ENCODE data around the gene TRIM43B. TPM values are rescaled to one million over a fixed set of nuclear protein-coding genes. Genes with fewer than 3 reads are reported as not detected.
"Not testable (repeated sequence)": the region's sequence is repeated elsewhere in the genome, so short reads cannot be mapped to it uniquely, and the experiment has no call there.

The TRIM43B gene
- total RNA-seq, 1 donor from 2014 or later, result 0.91 TPM

- Histone ChIP-seq H3K4me2 (ENCODE audit: low read length) (no peak overlapping the region), H4K20me1 (ENCODE audit: insufficient read depth, low read length) (no peaks in the 10 kb centered on the region), H3K9me3 (ENCODE audit: insufficient read depth, low read depth, low read length) (no peaks in the 10 kb centered on the region), H3K27ac (ENCODE audit: low read depth, low read length) (no peak overlapping the region), H3K4me3 (ENCODE audit: insufficient read depth, low read depth, low read length) (no peak overlapping the region), H3K79me2 (ENCODE audit: insufficient read depth, low read length) (no peaks in the 10 kb centered on the region), H3K36me3 (ENCODE audit: insufficient read depth, low read length) (no peaks in the 10 kb centered on the region), H2AFZ (ENCODE audit: low read depth, low read length) (no peak overlapping the region), H3K4me1 (ENCODE audit: insufficient read depth, low read length) (no peaks in the 10 kb centered on the region), H3K9ac (ENCODE audit: low read length) (no peak overlapping the region), H3K27me3 (ENCODE audit: insufficient read depth, low read length) (no peaks in the 10 kb centered on the region)
- Mint-ChIP-seq H3K4me3 (ENCODE audit: unreplicated experiment) (no peak overlapping the region), H3K36me3 (ENCODE audit: low read depth, unreplicated experiment) (no peaks in the 10 kb centered on the region), H3K27me3 (ENCODE audit: low read depth, unreplicated experiment) (no peaks in the 10 kb centered on the region), H3K4me1 (ENCODE audit: low read depth, unreplicated experiment) (no peaks in the 10 kb centered on the region), H3K9me3 (ENCODE audit: unreplicated experiment) (no peaks in the 10 kb centered on the region), H3K27ac (ENCODE audit: unreplicated experiment) (no peak overlapping the region)
- DNase-seq (ENCODE audit: low read depth), result no peak
- no peak for TF ChIP-seq CTCF (IDR thresholded peaks at IDR 0.05; ENCODE audit: insufficient read depth, low read depth, low read length)
- no peak for FAIRE-seq
Measured at GRCh38 chr2:95505222-95505621, 20.7 kb upstream of the TRIM43B start.

- no peaks in the 10 kb centered on the region for H3K79me2 ChIP-seq (ENCODE audit: insufficient read depth, low read length)
Measured at GRCh38 chr2:95500854-95501253, 16.3 kb upstream of the TRIM43B start.

GRCh38 chr2:95492076-95492475 is 7.5 kb upstream of the TRIM43B start:
- not testable (repeated sequence) for H3K36me3 Mint-ChIP-seq (ENCODE audit: low read depth, unreplicated experiment); H3K36me3 ChIP-seq (ENCODE audit: insufficient read depth, low read length); H3K27ac Mint-ChIP-seq (ENCODE audit: unreplicated experiment); H3K4me3 ChIP-seq (ENCODE audit: insufficient read depth, low read depth, low read length); FAIRE-seq; H3K4me2 ChIP-seq (ENCODE audit: low read length); DNase-seq (ENCODE audit: low read depth); H3K4me3 Mint-ChIP-seq (ENCODE audit: unreplicated experiment); H2AFZ ChIP-seq (ENCODE audit: low read depth, low read length); H3K27me3 ChIP-seq (ENCODE audit: insufficient read depth, low read length); H3K9me3 Mint-ChIP-seq (ENCODE audit: unreplicated experiment); H3K9me3 ChIP-seq (ENCODE audit: insufficient read depth, low read depth, low read length); H3K79me2 ChIP-seq (ENCODE audit: insufficient read depth, low read length); H4K20me1 ChIP-seq (ENCODE audit: insufficient read depth, low read length); H3K27me3 Mint-ChIP-seq (ENCODE audit: low read depth, unreplicated experiment); H3K4me1 Mint-ChIP-seq (ENCODE audit: low read depth, unreplicated experiment); H3K4me1 ChIP-seq (ENCODE audit: insufficient read depth, low read length); H3K27ac ChIP-seq (ENCODE audit: low read depth, low read length); H3K9ac ChIP-seq (ENCODE audit: low read length)

More at GRCh38 chr2:95500854-95501253, 16.3 kb upstream of the TRIM43B start:
- Histone ChIP-seq H3K9me3 (ENCODE audit: insufficient read depth, low read depth, low read length) (no peaks in the 10 kb centered on the region), H3K4me1 (ENCODE audit: insufficient read depth, low read length) (no peaks in the 10 kb centered on the region), H3K9ac (ENCODE audit: low read length) (no peak overlapping the region), H4K20me1 (ENCODE audit: insufficient read depth, low read length) (no peaks in the 10 kb centered on the region), H3K4me3 (ENCODE audit: insufficient read depth, low read depth, low read length) (no peak overlapping the region), H2AFZ (ENCODE audit: low read depth, low read length) (no peak overlapping the region), H3K27ac (ENCODE audit: low read depth, low read length) (no peak overlapping the region), H3K36me3 (ENCODE audit: insufficient read depth, low read length) (no peaks in the 10 kb centered on the region), H3K4me2 (ENCODE audit: low read length) (no peak overlapping the region), H3K27me3 (ENCODE audit: insufficient read depth, low read length) (no peaks in the 10 kb centered on the region)
- Mint-ChIP-seq H3K4me3 (ENCODE audit: unreplicated experiment) (no peak overlapping the region), H3K36me3 (ENCODE audit: low read depth, unreplicated experiment) (no peaks in the 10 kb centered on the region), H3K9me3 (ENCODE audit: unreplicated experiment) (no peaks in the 10 kb centered on the region), H3K4me1 (ENCODE audit: low read depth, unreplicated experiment) (no peaks in the 10 kb centered on the region), H3K27ac (ENCODE audit: unreplicated experiment) (no peak overlapping the region), H3K27me3 (ENCODE audit: low read depth, unreplicated experiment) (no peaks in the 10 kb centered on the region)
- DNase-seq (ENCODE audit: low read depth), result no peak
- FAIRE-seq, result no peak
- TF ChIP-seq EZH2 (IDR thresholded peaks at IDR 0.05; ENCODE audit: insufficient read depth, low read length) (no peak), CTCF (IDR thresholded peaks at IDR 0.05; ENCODE audit: insufficient read depth, low read depth, low read length) (no peak)

GRCh38 chr2:95475025-95475424 is 9.5 kb downstream of the TRIM43B start:
- not testable (repeated sequence) for DNase-seq (ENCODE audit: low read depth)

GRCh38 chr2:95467984-95468383 is 16.6 kb downstream of the TRIM43B start:
- H3K27ac ChIP-seq (ENCODE audit: low read depth, low read length); DNase-seq (ENCODE audit: low read depth); H3K36me3 Mint-ChIP-seq (ENCODE audit: low read depth, unreplicated experiment); FAIRE-seq; H3K4me3 Mint-ChIP-seq (ENCODE audit: unreplicated experiment); H2AFZ ChIP-seq (ENCODE audit: low read depth, low read length); H3K79me2 ChIP-seq (ENCODE audit: insufficient read depth, low read length); H3K9ac ChIP-seq (ENCODE audit: low read length); H4K20me1 ChIP-seq (ENCODE audit: insufficient read depth, low read length); H3K4me1 Mint-ChIP-seq (ENCODE audit: low read depth, unreplicated experiment); H3K4me1 ChIP-seq (ENCODE audit: insufficient read depth, low read length); H3K4me2 ChIP-seq (ENCODE audit: low read length); H3K4me3 ChIP-seq (ENCODE audit: insufficient read depth, low read depth, low read length); H3K27ac Mint-ChIP-seq (ENCODE audit: unreplicated experiment); H3K9me3 Mint-ChIP-seq (ENCODE audit: unreplicated experiment); H3K9me3 ChIP-seq (ENCODE audit: insufficient read depth, low read depth, low read length); H3K27me3 Mint-ChIP-seq (ENCODE audit: low read depth, unreplicated experiment); H3K36me3 ChIP-seq (ENCODE audit: insufficient read depth, low read length); H3K27me3 ChIP-seq (ENCODE audit: insufficient read depth, low read length): not testable (repeated sequence)

More at GRCh38 chr2:95475025-95475424, 9.5 kb downstream of the TRIM43B start:
- not testable (repeated sequence) for H3K27ac ChIP-seq (ENCODE audit: low read depth, low read length); H4K20me1 ChIP-seq (ENCODE audit: insufficient read depth, low read length); H2AFZ ChIP-seq (ENCODE audit: low read depth, low read length); H3K4me1 Mint-ChIP-seq (ENCODE audit: low read depth, unreplicated experiment); H3K79me2 ChIP-seq (ENCODE audit: insufficient read depth, low read length); H3K9me3 Mint-ChIP-seq (ENCODE audit: unreplicated experiment); H3K4me2 ChIP-seq (ENCODE audit: low read length); H3K27ac Mint-ChIP-seq (ENCODE audit: unreplicated experiment); FAIRE-seq; H3K9ac ChIP-seq (ENCODE audit: low read length); H3K4me1 ChIP-seq (ENCODE audit: insufficient read depth, low read length); H3K36me3 Mint-ChIP-seq (ENCODE audit: low read depth, unreplicated experiment); H3K36me3 ChIP-seq (ENCODE audit: insufficient read depth, low read length); H3K9me3 ChIP-seq (ENCODE audit: insufficient read depth, low read depth, low read length); H3K4me3 ChIP-seq (ENCODE audit: insufficient read depth, low read depth, low read length); H3K4me3 Mint-ChIP-seq (ENCODE audit: unreplicated experiment); H3K27me3 ChIP-seq (ENCODE audit: insufficient read depth, low read length); H3K27me3 Mint-ChIP-seq (ENCODE audit: low read depth, unreplicated experiment)

All from astrocyte (in vitro differentiated cells and primary cell).